Body of pancreas (tissue), 4 donors: Measurements from ENCODE around the gene IVL.

Experiments
- CTCF ChIP-seq, 7 experiments: fragments of 450-650 bp in 4 of 7; fragments of 200-600 bp in 3 of 7; sonication (generic) in 3 of 7; IDR thresholded peaks; one replicate each; pipeline ENCODE4 v1.5.1; 2016 to 2019; ENCODE audit warnings: antibody characterized with exemption in 7 of 7
- POLR2A ChIP-seq, 3 donors: fragments of 450-650 bp; IDR thresholded peaks; one replicate each; pipeline ENCODE4 v1.6.1; 2016; ENCODE audit warnings: antibody characterized with exemption in 3 of 3, mild to moderate bottlenecking in 2 of 3

GRCh38 chr1:152886758-152887409, 21.5 kb upstream of the IVL start:
- TF ChIP-seq CTCF (IDR thresholded peaks at IDR 0.05) (no peak), POLR2A (IDR thresholded peaks at IDR 0.05) (no peak)
